OCI-LY3 (cell line): Measurements from ENCODE around the gene AP2A2.

Experiments used
- CTCF ChIP-seq: fragments of 200-600, 300-600 bp; sonication (generic); IDR thresholded peaks from 2 replicates; pipeline ENCODE4 v1.5.1; 2014; ENCODE audit warnings: antibody characterized with exemption, low read length, low read depth
- EZH2phosphoT487 ChIP-seq: fragments of 200-600 bp; shearing (Covaris generic); IDR thresholded peaks from 2 replicates; pipeline ENCODE4 v1.6.1; 2018; ENCODE audit warnings: antibody characterized with exemption, mixed run types, low read depth

GRCh38 chr11:1017269-1018005 is 91.8 kb downstream of the AP2A2 start:
- TF ChIP-seq CTCF (no peak), EZH2phosphoT487 (no peak)
